Pons (tissue), 1 donor: Measurements from ENCODE around the gene SREBF1.

Source experiments
- DNase-seq: peaks from one replicate; pipeline ENCODE4 v3.0.0-alpha.2; 2016; ENCODE audit warnings: low spot score

The SREBF1 gene

DNA sequence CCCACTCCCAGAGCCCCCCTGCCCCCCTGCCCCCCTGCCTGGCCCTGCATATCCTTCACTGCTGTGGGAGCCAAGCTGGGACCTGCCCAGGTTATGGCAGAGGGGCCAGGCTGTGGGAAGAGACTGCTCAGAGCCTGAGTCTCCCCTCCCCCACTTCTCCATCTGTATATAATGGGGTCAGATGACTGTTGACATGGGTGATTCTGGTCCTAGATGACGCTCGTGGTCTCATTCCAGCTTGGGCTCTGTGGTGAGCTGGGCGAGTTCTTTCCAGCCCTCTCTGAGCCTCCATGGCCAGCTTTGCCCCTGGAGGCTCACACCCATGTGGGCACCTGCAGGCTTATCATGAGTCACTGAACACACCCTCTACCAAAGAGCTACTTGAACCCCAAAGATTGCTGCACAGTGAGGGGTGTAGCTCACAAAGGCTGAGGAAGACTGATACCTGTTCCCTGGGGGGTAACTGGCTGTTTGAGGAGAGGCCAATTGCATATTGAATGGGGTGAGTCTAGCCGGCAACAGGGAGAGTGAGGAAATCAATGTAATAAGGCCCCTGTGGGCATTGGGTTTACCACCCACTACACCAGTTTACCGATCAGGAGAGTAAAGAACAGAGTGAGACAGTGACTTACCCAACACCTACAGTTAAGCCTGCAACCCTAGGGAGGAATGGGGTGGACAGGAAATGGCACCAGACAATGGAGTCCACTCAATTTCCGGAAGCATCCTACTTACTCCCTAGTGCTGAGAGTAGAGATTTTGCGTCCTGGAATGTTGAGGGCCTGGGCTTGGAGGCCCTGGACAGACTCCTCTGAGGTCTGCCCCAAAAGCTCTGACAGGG lies 4.2 kb upstream of the SREBF1 start:
- peak; percentile 86 for DNase-seq

DNA sequence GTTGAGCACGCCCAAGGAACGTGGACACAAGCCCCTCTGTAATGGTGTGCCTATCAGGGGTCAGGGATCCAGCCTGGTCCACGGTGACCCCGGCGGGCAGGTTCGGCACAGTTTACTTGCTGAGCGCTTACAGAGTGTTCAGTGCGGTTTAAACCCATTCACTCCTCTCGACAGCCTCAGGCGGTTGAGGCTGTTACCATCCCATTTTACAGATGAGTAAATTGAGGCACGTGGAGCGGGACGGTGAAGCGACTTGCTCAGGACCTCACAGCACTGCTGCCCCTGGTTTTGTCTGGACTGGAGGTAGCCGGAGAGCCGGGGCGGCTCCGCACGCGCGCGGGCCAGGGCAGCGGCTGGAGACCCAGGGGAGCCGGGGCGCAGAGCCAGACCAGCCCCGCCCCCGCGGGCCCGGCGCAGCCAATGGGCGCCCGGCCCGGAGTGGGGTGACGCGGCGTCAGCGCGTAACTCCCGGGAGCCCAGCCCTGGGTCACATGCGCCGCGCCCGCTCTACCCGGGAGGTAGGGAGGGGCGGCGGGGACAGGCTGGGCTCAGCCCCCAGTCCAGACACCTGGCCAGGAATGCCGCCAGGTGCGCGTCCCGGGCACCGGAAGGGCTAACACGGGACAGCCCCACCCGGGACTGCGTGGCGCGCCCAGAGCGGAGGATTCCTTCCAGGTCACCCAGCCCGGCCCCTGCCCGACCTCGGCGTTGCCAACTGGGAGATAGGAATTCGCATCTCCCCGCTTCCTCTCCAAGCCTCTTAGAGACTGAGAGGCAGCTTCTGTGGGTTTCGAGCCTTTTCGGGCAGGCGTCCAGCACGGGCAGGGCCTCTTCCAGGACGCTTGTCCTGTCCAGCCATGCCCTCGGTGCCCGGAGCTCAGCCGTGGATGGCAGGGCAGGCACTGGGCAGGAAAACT lies 3.3 kb upstream of the SREBF1 start:
- peak; percentile 93 for DNase-seq

DNA sequence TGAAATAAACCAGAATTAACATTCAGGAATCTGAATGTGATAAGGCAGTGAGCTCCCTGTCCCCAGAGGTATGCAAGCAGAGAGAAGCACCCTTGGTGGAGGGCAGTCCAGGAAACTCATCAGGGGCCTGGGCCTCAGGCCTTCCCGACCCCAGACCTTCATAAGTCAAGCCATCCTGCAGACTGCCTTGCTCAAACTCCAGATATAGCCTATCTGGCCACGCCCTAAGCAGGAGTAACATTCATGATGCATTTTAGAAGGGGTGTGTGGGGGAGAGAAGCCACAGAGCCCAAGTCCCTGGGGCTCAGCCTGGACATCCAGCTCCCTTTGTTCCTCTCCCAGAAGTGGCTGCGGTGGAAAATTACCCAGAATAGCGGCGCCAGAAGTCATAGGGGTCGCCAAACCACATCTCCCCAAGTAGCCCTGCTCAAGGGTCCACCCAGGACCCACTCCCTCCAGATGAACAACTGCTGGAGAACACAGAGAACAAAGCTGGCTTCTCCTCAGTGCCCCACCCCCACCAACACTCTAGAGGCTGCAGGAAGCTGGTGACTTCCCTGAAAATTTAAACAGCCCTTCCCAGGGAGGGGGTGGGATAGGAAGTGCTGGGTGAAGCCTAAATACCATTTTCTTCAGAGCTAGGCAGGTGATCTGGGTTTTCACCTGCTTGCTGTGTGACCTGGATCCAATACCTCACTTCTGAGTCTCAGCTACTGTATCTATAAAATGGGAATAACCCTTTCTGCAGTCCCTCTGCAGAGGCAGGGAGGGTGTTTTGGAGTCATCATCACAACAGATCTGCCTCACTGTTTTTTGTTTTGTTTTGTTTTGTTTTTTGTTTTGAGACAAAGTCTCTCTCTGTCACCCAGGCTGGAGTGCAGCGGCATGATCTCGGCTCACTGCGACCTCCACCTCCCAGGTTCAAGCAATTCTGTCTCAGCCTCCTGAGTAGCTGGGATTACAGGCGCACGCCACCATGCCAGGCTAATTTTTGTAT lies 1.5 kb upstream of the SREBF1 start:
- DNase-seq: peak; percentile 86

DNA sequence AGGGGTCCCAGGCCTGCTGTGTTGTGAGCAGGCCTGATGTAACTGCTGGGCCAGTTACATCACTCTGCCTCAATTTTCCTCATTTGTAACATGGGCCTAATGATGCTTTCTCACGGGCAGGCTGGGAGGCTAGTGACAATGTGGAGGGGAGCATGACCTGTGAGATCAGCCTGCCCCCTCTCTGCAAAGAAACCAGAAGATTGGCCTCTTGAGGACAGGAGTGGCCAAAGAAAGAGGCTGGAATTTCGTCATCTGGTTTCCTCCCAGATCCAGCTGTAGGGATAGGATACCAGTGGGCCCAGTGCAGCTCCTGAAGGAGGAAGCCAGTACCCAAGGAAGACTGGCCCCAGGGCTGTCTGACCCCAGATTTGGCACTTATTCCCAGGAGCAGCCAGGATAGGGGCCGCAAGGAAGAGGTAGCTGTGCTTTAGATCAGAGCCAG lies 615 bp upstream of the SREBF1 start:
- no peak for DNase-seq

DNA sequence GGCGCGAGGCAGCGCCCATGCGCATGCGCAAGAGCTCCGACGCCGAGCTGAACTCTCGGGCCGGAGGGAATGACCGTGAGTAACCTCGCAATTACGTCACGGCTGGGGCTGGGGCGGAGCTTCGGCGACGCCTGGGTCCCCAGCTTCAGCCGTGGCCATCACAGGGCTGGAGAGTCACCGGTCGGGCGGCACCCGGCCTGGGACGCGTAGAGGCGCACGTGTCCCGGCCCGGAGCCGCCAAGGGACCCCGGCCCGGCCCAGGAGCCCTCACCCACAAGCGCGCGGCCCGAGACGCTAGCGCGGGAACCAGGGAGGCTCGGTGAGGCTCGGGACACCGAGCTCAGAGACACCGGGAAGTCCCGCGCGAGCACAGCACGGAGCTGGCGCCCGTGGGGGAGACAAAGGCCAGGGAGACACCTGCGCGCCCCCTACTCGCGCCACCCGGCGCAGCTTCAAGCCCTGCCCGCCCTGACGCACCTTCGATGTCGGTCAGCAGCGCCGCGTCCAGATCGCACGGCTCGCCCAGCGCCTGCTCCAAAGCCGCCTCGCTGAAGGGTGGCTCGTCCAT lies 452 bp downstream of the SREBF1 start:
- DNase-seq: peak; percentile 98

DNA sequence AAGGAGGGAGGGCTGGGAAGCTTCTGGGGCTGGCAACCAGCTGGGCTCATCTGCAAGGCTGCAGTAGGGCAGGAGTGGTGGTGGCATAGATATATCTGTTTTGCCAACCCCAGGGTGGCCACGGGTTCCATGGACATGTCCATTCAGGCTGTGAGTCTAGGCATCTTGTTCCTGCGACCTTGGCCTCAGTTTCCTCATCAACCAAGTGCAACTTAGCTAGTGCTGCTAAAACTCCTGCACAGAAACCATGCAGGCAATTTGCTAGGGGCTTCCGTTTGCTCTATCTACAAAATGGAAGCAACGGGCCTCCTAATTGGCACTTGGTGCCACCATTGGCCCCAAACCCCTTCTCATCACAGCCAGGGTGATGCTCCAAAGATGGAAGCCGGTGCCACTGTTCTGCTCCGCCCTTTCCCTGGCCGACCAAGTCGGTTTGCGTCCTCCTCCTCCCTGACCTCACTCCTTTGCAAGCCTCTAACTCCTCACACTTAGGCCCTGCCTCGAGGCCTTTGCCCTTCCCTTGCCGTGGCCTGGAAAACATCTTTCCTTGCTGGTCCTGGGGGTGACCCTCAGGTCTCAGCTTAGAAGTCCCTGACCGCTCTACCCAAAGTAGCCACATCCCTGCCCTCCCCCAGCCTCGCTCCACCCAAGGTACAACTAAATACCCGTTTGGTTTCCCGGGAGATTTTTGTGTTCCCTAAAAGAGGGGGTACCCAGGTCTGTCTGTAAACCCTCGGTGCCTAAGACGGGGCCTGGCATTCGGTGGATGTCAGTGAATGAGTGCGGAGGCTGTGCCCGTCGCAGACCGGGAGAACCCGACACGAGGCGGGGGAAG lies 1.2 kb downstream of the SREBF1 start:
- DNase-seq: no peak

DNA sequence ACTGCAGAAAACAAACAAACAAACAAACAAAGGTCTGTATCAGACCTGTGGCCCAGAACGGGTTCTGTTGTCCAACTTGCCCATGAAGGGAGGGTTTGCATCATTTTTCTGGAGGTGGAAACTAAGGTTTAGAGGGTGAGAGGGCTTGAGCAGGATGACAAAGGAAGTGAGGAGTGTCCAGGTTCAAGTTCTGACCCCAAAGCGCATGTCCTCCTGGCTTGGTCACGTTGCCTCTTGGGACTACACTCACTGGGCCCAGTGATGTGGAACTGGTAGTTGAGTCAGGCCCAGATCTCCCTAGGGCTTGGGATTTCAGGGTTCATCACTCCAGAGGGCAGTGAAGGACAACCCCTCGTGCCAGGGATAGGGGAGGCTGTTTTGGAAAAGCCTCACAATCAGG lies 1.8 kb downstream of the SREBF1 start:
- DNase-seq: no peak

DNA sequence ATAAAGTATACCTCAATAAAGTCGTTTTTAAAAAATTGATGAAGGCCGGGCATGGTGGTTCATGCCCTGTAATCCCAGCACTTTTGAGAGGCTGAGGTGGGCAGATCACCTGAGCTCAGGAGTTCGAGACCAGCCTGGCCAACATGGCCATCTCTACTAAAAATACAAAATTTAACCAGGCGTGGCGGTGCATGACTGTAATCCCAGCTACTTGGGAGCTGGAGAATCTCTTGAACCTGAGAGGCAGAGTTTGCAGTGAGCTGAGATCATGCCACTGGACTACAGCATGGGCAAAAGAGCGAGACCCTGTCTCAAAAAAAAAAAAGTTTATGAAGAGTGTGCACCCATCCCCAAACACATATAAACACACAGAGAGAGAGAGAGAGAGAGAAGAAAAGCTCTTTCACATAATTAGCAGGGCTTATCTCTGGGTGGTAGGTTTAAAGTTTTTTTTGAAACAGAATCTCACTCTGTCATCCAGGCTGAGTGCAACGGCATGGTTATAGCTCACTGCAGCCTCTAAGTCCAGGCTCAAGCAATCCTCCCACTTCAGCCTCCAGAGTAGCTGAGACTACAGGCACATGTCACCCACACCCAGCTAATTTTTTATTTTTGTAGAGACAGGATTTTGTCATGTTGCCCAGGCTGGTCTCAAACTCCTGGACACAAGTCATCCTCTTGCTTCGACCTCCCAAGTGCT lies 3.0 kb downstream of the SREBF1 start:
- DNase-seq: no peak

DNA sequence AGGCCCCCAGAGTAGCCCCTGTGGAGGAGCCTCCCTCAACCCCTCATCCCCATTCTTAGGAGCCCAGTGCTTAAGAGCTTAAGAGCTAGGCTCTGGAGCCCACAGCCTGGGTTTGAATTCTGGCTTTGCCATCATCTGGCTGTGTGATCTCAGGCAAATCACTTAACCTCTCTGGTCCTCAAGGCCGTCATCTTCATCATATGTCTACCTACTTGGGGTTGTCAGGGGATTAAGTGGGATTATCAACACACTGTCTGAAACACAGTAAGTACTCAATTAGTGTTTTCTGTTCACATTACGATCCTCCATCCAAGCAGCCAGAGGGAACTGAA lies 4.8 kb downstream of the SREBF1 start:
- no peak for DNase-seq

DNA sequence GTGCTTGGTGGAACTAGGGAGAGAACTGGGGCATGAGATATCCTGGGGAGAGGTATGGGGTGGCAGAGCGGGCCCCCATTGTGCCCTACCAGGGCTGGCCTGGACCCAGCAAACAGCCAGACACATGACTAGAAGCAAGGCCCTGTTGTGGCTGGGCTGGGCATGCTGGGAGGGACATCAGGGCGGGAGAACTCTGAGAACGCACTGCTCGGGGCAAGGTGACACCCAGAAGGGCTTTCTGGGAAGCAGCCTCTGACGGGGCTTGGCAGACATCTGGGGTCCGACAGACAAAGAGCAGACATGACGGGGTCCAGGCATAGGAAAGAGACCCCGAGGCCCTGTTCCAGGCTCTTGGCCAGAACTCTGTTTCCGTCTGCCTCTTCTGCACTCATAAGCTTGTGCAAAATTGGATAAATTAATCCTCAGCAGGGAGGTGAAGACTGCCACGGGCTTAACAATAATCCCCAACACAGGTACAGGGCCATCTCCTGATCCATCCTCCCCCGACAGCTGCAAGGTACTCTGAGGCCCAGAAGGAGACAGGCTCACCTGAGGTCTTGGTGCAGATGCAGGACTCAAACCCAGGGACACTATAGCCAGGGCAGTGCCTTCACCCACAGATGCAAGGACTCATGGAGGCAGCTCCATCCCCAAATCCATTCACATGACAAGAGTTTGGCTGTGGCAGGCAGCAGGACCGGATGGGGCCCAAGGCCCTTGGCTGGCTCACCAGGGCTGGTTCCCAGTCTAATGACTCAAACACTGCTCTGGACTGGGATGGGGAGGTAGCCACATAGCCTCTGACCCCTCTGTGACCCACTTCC lies 5.4 kb downstream of the SREBF1 start:
- DNase-seq: peak; percentile 53

DNA sequence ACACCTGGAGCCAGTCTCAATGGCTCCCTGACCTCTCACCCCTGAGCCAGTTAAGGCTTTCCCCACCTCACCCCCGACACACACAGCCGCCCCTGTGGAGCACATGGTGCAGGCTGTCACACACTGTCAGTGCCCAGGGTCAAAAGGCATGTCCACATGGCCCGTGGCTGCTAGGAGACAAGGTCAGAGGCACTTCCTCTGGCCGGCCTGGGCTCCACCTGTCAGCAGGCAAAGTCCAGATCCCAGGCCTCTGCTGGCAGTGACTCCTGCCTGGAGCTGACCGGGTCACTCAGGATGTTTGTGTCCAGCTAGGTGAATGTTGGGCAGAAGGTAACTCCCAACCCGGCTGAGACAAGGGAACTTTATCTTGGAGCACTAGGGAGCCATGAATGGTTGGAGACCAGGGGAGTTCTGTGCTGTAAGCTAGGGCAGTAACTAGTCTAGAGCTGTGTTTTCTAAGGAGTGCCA lies 6.0 kb downstream of the SREBF1 start:
- no peak for DNase-seq

DNA sequence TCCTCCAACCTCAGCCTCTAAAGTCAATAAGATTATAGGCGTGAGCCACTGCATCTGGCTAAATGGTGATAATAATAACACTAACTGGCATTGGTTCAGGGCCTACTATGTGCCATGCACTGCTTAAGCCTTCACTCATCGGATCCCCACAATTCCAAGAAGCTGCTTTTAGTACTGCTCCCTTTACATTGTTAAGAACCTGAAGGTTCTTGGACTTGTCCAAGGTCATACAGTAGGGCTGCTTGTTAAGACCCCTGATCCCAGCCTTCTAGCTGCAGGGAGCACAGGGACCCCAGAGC lies 6.6 kb downstream of the SREBF1 start:
- no peak for DNase-seq

DNA sequence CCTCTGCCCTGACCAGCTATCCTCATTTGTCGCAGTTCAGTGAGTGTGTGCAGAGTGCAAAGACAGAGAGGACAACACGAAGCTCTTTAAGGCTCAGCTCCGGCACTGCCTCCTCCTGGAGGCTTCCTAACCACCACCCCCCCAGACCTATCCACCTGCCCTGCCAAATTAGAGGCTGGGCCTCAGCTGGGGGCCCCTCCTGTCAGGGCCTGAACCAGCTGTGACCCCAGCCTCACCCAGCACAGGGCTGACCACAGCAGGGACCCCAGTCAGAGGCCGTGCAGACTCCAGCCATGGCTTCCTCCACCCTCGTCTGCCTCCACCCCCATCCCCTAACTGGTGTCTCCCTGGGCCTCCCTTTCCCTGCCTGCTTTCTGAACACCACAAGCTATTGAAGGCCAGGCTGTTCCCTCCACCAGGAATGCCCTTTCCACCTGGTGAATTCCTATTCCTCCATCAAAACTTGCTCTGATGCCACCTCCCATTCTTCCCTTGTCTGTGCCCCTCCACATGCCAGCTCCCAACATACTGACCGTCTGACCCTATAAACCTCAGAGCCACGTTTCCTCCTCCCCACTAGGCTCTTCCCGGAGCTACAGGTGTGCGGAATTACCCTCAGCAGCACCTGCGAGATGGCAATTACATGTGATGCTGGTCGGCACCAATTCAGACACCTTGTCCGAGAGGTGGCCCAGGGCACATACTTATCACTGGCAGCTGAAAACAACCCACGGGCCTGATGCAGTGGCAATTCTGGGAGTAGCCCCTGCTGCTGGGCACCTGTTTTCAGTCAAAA lies 8.8 kb downstream of the SREBF1 start:
- DNase-seq: no peak

DNA sequence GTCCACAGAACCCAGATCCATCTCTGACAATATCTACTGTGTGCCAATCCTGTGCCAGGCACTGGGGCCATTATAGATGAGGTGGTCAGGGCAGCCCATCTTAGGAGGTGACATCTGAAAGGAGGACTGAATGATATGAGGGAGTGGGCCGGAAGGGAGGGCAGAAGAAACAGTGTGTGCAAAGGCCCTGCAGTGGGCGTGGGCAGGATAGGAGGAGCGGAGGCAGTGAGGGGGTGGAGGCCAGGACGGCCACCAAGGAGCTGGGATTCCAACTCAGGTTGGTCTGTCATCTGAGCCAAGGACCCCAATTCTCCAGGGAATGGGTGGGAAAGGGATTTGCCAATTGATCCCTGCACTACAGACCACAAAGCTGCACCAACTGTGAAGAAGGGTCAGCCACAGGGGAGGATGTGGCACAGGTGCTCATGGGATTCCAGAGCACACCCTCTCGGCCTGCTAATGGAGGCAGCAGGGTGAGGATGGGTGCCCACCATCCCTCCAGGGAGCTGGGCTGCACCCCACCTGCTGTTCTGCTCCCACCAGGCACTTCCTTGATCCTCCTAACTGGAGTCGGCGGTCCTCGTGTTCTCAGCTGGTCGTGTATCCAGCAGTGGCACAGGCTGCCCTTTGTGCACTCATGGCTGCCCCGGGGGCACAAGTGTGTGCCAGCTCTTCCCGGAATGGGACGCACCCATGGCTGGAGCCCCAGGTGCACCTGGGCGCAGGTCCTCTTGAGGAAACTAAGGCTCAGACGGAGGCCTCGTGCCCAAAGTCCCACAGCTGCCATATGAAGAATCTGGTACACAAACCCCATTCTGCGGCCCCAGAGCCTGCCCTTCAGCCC lies 9.6 kb downstream of the SREBF1 start:
- no peak for DNase-seq

DNA sequence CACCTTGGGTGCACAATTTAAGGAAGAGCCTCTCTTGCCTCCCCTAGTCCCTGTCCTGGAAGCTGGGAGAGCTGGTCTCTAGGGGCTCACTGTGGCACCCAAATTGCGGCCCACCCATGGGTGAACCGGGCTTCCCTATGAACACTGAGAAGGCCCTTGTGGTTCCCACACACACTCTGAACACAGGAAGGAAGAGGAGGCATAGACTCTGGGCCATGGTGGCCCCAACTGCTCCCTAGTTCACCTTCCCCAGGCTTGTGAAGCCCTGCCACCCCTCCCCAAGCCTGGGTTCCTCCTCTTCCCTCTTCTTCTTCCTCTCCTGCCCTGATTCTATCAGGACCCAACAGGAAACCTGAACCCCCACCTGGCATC lies 10.5 kb downstream of the SREBF1 start:
- no peak for DNase-seq

DNA sequence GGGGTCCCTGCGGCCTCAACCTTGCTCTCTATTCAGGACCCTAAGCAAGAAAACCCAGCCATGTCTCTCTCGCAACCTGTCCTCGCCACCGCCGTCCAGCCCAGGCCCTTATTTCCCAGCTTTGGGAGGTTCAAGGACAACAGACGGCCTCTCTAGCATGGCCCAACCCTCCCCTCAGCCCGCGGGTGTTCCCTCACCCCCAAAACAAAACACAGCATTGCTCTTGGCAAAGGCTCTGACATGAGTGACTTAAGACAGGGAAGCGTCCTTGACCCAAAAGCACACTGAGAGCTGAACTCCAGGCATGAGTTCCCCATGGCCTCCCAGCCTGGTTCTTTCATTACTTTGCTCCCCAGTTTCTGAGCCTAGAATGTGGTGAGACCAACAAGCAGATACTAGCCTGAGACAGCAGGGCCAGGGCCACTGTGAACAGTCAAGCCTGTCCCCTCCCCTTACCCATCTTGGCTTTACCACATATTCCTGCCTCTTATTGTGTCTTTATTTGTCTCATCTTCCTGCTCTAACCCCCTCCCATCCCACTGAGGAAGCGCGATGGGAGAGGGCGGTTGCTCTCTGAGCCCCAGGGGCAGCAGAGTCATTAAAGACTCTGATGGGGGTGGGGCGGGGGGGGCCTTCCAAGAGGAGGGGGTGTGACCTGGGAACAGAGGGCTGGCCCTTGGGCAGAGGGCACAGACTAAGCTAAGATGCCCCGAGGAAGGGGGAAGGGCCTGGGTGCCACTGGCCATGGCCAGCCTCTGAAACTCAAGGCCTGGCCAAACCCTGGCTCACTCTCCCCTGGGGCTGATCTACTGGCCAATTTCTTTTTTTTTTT lies 11.8 kb downstream of the SREBF1 start:
- DNase-seq: no peak
